ENCODE measurements around the gene PIPOX.

Gene PIPOX

DNA sequence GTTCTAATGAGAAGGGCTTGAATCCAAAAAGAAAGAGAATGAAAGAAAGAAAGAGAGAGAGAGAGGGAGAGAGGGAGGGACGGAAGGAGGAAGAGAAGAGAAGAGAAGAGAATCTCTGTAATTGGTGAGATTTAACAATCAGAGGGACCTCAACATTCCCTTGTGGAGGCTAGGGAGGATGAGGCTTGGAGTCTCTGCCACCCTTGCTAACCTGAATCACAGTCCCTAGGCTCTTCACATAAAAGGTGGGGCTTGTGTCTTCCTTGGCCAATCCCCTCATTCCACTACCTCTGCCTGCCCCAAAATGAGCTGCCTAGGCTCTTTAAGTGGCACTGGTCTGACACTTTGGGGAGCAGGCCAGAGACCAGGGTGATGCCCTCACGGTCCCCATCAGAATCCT is 30.1 kb downstream of the PIPOX start:
- Histone ChIP-seq H3K4me3 (replicated peaks; ENCODE audit: insufficient read depth, low read length) (no peak overlapping the region), H3K27me3 (ENCODE audit: insufficient read depth, poor library complexity, severe bottlenecking) (no peaks in the 10 kb centered on the region), H3K27ac (replicated peaks) (no peak overlapping the region)
- TF ChIP-seq, protein P1, sequence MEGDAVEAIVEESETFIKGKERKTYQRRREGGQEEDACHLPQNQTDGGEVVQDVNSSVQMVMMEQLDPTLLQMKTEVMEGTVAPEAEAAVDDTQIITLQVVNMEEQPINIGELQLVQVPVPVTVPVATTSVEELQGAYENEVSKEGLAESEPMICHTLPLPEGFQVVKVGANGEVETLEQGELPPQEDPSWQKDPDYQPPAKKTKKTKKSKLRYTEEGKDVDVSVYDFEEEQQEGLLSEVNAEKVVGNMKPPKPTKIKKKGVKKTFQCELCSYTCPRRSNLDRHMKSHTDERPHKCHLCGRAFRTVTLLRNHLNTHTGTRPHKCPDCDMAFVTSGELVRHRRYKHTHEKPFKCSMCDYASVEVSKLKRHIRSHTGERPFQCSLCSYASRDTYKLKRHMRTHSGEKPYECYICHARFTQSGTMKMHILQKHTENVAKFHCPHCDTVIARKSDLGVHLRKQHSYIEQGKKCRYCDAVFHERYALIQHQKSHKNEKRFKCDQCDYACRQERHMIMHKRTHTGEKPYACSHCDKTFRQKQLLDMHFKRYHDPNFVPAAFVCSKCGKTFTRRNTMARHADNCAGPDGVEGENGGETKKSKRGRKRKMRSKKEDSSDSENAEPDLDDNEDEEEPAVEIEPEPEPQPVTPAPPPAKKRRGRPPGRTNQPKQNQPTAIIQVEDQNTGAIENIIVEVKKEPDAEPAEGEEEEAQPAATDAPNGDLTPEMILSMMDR (IDR thresholded peaks at IDR 0.05; ENCODE audit: insufficient read depth, low read length), result no peak
- TF ChIP-seq, protein P2, sequence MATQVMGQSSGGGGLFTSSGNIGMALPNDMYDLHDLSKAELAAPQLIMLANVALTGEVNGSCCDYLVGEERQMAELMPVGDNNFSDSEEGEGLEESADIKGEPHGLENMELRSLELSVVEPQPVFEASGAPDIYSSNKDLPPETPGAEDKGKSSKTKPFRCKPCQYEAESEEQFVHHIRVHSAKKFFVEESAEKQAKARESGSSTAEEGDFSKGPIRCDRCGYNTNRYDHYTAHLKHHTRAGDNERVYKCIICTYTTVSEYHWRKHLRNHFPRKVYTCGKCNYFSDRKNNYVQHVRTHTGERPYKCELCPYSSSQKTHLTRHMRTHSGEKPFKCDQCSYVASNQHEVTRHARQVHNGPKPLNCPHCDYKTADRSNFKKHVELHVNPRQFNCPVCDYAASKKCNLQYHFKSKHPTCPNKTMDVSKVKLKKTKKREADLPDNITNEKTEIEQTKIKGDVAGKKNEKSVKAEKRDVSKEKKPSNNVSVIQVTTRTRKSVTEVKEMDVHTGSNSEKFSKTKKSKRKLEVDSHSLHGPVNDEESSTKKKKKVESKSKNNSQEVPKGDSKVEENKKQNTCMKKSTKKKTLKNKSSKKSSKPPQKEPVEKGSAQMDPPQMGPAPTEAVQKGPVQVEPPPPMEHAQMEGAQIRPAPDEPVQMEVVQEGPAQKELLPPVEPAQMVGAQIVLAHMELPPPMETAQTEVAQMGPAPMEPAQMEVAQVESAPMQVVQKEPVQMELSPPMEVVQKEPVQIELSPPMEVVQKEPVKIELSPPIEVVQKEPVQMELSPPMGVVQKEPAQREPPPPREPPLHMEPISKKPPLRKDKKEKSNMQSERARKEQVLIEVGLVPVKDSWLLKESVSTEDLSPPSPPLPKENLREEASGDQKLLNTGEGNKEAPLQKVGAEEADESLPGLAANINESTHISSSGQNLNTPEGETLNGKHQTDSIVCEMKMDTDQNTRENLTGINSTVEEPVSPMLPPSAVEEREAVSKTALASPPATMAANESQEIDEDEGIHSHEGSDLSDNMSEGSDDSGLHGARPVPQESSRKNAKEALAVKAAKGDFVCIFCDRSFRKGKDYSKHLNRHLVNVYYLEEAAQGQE (IDR thresholded peaks at IDR 0.05; ENCODE audit: insufficient replicate concordance, low read depth), result no peak
- TF ChIP-seq GABPA (IDR thresholded peaks at IDR 0.05; ENCODE audit: low read depth) (no peak), SPI1 (IDR thresholded peaks at IDR 0.05; ENCODE audit: borderline replicate concordance, low read depth) (no peak), POLR2AphosphoS5 (IDR thresholded peaks at IDR 0.05; ENCODE audit: low read depth) (no peak)
- DNase-seq (ENCODE audit: low read depth in 1 of 2, low spot score in 1 of 2), result no peak

DNA sequence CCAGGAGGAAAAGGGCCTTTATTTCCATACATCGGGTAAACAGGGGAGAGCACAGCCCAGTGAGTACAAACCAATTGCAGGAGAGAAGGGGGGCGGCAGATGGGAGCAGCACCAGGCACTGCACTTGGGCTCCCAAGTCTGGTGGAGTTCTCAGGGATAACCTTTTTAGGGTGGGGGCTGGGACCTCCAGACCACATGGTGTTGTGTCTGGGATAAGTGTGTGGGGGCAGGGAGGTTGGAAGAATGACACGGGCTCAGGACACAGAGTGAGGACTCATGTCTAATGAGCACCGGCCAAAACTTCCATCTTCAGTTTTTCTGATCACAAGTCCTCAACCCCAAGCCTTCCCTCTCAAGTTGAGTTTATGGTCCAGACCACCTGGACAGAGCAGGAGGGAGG is 30.6 kb downstream of the PIPOX start:
- Histone ChIP-seq H3K27me3 (ENCODE audit: insufficient read depth, poor library complexity, severe bottlenecking) (no peaks in the 10 kb centered on the region), H3K27ac (replicated peaks) (no peak overlapping the region), H3K4me3 (replicated peaks; ENCODE audit: insufficient read depth, low read length) (no peak overlapping the region)
- no peak for DNase-seq (ENCODE audit: low read depth in 1 of 2, low spot score in 1 of 2)
- TF ChIP-seq, protein P2 (IDR thresholded peaks at IDR 0.05; ENCODE audit: insufficient replicate concordance, low read depth), result no peak
- TF ChIP-seq, protein P1 (IDR thresholded peaks at IDR 0.05; ENCODE audit: insufficient read depth, low read length), result no peak
- TF ChIP-seq SPI1 (IDR thresholded peaks at IDR 0.05; ENCODE audit: borderline replicate concordance, low read depth) (no peak), POLR2AphosphoS5 (IDR thresholded peaks at IDR 0.05; ENCODE audit: low read depth) (no peak)

DNA sequence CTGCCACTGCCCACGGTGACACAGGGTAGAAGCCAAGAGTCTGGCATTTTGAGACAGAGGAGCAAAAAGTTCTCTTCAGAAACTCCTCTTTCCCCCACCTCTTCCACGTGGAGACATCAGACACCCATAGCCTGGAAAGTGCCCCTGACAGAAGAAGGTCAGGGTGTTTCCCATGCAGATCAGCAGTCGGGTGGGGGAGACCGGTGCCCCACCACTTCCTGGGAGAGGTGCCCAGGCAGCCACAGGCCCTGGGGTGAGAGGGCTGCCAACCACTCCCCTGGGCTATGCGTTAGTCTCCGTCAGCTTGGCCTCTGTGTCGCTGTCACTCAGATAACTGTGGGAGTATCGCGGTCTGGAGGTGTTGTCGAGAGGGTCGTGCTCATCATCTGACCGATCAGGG is 31.5 kb downstream of the PIPOX start:
- no peak overlapping the region for H3K27ac ChIP-seq (replicated peaks)
- TF ChIP-seq POLR2AphosphoS5 (IDR thresholded peaks at IDR 0.05; ENCODE audit: low read depth) (no peak), SPI1 (IDR thresholded peaks at IDR 0.05; ENCODE audit: borderline replicate concordance, low read depth) (no peak)
- TF ChIP-seq, protein P1 (IDR thresholded peaks at IDR 0.05; ENCODE audit: insufficient read depth, low read length), result no peak
- H3K4me3 ChIP-seq (replicated peaks; ENCODE audit: insufficient read depth, low read length), result no peak overlapping the region
- no peak for DNase-seq (ENCODE audit: low read depth in 1 of 2, low spot score in 1 of 2)
- no peaks in the 10 kb centered on the region for H3K27me3 ChIP-seq (ENCODE audit: insufficient read depth, poor library complexity, severe bottlenecking)

DNA sequence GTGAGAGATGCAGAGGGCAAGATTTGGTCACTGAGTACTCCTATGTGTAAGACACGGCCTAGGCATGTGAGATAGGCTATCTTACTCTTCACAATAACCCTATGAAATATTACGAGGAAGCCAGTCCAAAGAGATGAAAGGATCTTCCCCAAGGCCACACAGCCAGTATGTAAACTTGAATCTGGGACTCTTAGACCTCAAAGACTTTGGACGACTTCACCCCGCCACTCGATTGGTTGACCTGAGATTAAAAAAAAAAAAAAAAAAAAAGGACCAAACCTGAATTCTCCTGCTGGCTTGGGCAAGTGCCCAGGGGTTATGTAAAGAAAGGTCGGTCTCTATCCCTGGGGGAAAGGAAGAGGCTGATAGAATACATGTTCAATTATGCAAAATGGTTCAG is 33.1 kb downstream of the PIPOX start:
- no peak for TF ChIP-seq SPI1 (IDR thresholded peaks at IDR 0.05; ENCODE audit: borderline replicate concordance, low read depth)
- TF ChIP-seq, protein P1 (IDR thresholded peaks at IDR 0.05; ENCODE audit: insufficient read depth, low read length), result no peak
- TF ChIP-seq POLR2AphosphoS5 (IDR thresholded peaks at IDR 0.05; ENCODE audit: low read depth), result no peak
- TF ChIP-seq, protein P2 (IDR thresholded peaks at IDR 0.05; ENCODE audit: insufficient replicate concordance, low read depth), result no peak
- no peak for TF ChIP-seq GABPA (IDR thresholded peaks at IDR 0.05; ENCODE audit: low read depth)
- Histone ChIP-seq H3K27ac (replicated peaks) (no peak overlapping the region), H3K4me3 (replicated peaks; ENCODE audit: insufficient read depth, low read length) (no peak overlapping the region), H3K27me3 (ENCODE audit: insufficient read depth, poor library complexity, severe bottlenecking) (no peaks in the 10 kb centered on the region)
- DNase-seq (ENCODE audit: low read depth in 1 of 2, low spot score in 1 of 2), result no peak

All from HL-60 (cell line).